ENCODE results near the gene ENTPD7. TPM values are rescaled to one million over a fixed set of nuclear protein-coding genes. Genes with fewer than 3 reads are reported as not detected.
A peak's percentile ranks its signal among the peaks of the same experiment; 100 is the strongest.

Gene ENTPD7
- total and polyA plus RNA-seq, 2 experiments from 2014 or later, result 5.1 to 6.7 TPM

DNA sequence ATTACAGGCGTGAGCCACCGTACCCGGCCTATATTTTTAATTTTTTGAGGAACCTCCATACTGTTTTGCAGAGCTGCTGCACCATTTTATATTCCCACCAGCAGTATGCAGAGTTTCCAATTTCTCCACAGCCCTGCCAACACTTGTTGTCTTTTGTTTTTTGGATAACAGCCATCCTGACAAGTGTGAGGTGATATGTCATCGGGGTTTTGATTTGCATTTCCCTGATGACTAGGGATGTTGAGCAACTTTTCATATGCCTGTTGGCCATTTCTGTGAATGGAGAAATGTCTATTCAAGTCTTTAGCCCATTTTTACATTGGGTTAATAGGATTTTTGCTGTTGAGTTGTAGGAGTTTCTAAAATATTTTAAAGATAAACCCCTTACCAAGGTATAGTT is 22.2 kb downstream of the ENTPD7 start:
- Histone ChIP-seq H3K27me3 (no peaks in the 10 kb centered on the region), H3K9me3 (ENCODE audit: low read depth) (no peaks in the 10 kb centered on the region), H3K4me1 (ENCODE audit: low read depth) (no peaks in the 10 kb centered on the region), H3K36me3 (peaks cover 12% of the 10 kb centered on the region), H3K4me3 (no peak overlapping the region), H3K27ac (no peak overlapping the region)
- TF ChIP-seq, protein P1, sequence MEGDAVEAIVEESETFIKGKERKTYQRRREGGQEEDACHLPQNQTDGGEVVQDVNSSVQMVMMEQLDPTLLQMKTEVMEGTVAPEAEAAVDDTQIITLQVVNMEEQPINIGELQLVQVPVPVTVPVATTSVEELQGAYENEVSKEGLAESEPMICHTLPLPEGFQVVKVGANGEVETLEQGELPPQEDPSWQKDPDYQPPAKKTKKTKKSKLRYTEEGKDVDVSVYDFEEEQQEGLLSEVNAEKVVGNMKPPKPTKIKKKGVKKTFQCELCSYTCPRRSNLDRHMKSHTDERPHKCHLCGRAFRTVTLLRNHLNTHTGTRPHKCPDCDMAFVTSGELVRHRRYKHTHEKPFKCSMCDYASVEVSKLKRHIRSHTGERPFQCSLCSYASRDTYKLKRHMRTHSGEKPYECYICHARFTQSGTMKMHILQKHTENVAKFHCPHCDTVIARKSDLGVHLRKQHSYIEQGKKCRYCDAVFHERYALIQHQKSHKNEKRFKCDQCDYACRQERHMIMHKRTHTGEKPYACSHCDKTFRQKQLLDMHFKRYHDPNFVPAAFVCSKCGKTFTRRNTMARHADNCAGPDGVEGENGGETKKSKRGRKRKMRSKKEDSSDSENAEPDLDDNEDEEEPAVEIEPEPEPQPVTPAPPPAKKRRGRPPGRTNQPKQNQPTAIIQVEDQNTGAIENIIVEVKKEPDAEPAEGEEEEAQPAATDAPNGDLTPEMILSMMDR (IDR thresholded peaks at IDR 0.05; ENCODE audit: low read depth, low read length), result no peak
- DNase-seq (ENCODE audit: low read depth in 1 of 2, low spot score in 1 of 2), result peak in 1 of 2 donors; percentile 91

DNA sequence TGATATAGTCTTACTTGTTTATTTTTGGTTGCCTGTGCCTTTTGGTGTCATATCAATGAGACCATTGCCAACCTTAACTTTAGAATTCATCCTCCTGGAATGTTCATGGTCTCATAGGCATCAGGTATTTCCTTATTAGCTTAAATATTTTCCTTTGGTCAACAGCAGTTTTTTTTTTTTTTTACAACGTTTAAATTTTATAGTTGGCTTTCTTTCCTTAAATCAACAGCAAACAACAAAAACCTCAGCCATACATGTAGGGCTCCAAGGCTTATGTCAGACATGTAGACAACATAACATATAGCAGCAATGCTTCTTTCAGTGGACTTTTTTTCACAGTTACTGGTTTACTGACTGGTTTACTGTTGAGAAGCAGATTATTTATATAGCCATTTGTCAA is 22.7 kb downstream of the ENTPD7 start:
- Histone ChIP-seq H3K4me1 (ENCODE audit: low read depth) (no peaks in the 10 kb centered on the region), H3K27ac (no peak overlapping the region), H3K27me3 (no peaks in the 10 kb centered on the region), H3K9me3 (ENCODE audit: low read depth) (no peaks in the 10 kb centered on the region), H3K36me3 (peaks cover 12% of the 10 kb centered on the region), H3K4me3 (no peak overlapping the region)
- no peak for DNase-seq (ENCODE audit: low read depth in 1 of 2, low spot score in 1 of 2)
- TF ChIP-seq, protein P1 (IDR thresholded peaks at IDR 0.05; ENCODE audit: low read depth, low read length), result no peak

DNA sequence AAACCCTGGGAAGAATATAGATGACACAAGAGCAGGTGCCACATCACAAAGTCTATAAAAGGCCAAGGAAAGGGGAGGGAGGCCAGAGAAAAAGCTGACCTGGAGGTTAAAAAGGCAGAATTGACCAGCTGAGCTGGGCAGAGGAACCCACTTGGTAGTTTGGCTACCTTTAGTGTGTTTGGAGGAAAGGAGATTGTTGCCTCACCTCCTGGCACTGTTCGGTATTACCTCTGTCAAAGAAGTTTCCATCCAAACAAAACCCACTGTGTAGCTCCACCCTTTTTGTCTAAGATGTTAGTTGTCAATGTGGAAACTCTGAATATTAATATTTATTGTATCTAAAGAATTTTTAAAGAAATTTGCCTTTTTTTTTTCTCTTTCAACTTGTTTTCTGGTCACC is 23.4 kb downstream of the ENTPD7 start:
- Histone ChIP-seq H3K4me3 (no peak overlapping the region), H3K36me3 (peaks cover 12% of the 10 kb centered on the region), H3K4me1 (ENCODE audit: low read depth) (no peaks in the 10 kb centered on the region), H3K27me3 (no peaks in the 10 kb centered on the region), H3K9me3 (ENCODE audit: low read depth) (no peaks in the 10 kb centered on the region), H3K27ac (no peak overlapping the region)
- TF ChIP-seq, protein P1 (IDR thresholded peaks at IDR 0.05; ENCODE audit: low read depth, low read length), result peak; percentile 2
- no peak for DNase-seq (ENCODE audit: low read depth in 1 of 2, low spot score in 1 of 2)

DNA sequence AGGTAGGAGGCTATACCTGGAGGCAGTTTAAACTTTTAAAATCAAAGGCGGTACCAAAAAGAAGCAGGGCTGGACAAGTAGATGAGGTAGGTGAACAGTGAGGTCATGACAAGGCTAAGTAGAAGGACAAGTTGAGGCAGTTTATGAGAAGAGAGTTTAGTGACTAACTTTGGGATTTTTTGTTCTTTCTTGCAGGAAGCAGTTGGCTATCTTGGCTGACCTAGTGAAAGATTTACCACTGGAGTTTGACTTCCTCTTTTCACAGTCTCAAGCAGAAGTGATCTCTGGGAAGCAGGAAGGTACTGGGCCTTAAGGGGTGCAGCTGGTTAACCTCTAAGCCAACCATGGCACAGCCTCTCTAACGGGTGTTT is 26.3 kb downstream of the ENTPD7 start:
- Histone ChIP-seq H3K4me3 (no peak overlapping the region), H3K9me3 (ENCODE audit: low read depth) (no peaks in the 10 kb centered on the region), H3K4me1 (ENCODE audit: low read depth) (no peaks in the 10 kb centered on the region), H3K27ac (no peak overlapping the region), H3K27me3 (no peaks in the 10 kb centered on the region), H3K36me3 (peaks cover 7% of the 10 kb centered on the region)
- DNase-seq (ENCODE audit: low read depth in 1 of 2, low spot score in 1 of 2), result no peak
- TF ChIP-seq, protein P1 (IDR thresholded peaks at IDR 0.05; ENCODE audit: low read depth, low read length), result no peak

DNA sequence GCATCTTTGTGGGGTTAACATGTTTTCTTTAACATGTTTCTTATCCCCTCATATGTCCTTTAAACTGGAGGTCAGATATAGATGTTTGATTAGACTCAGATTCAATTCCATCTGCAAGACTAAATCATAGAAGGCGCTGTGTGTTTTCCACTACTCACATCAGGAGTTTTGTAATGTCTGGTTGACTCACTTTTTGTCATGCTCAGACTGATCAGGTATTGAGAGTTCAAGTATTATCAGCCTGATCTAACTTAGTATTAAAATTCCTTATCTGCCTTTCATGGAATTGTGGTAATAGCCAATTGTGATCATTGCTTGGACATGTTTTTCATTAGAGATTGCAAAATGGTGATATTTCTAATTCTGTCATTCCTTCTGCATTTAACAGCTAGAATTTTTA is 30.2 kb downstream of the ENTPD7 start:
- H3K9me3 ChIP-seq (ENCODE audit: low read depth), result no peaks in the 10 kb centered on the region
- TF ChIP-seq, protein P1 (IDR thresholded peaks at IDR 0.05; ENCODE audit: low read depth, low read length), result no peak
- H3K27ac ChIP-seq, result no peak overlapping the region
- H3K4me1 ChIP-seq (ENCODE audit: low read depth), result no peaks in the 10 kb centered on the region
- no peaks in the 10 kb centered on the region for H3K27me3 ChIP-seq
- H3K36me3 ChIP-seq, result peaks cover 10% of the 10 kb centered on the region
- no peak for DNase-seq (ENCODE audit: low read depth in 1 of 2, low spot score in 1 of 2)
- H3K4me3 ChIP-seq, result no peak overlapping the region

Data from cardiac muscle cell (in vitro differentiated cells and primary cell).